Measurements from ENCODE around the gene SHISA6. TPM values are rescaled to one million over a fixed set of nuclear protein-coding genes. Genes with fewer than 3 reads are reported as not detected.

The SHISA6 gene
- polyA plus RNA-seq, 1 donor from 2014 or later, result 1.8 TPM

- H3K9me2 ChIP-seq (ENCODE audit: insufficient read depth, low read length), result no peaks in the 10 kb centered on the region
- no peaks in the 10 kb centered on the region for H3K9me3 ChIP-seq (ENCODE audit: low read length)
- H3K36me3 ChIP-seq (ENCODE audit: insufficient read depth, low read length), result no peaks in the 10 kb centered on the region
- no peaks in the 10 kb centered on the region for H4K20me1 ChIP-seq (ENCODE audit: insufficient read depth)
- H2AFZ ChIP-seq (ENCODE audit: low read depth, low read length), result no peak overlapping the region
- no peak overlapping the region for H3K27ac ChIP-seq (ENCODE audit: low read length)
- no peaks in the 10 kb centered on the region for H3F3A ChIP-seq (ENCODE audit: insufficient read depth, low read length, poor library complexity, severe bottlenecking)
- TF ChIP-seq EP300 (conservative IDR thresholded peaks at IDR 0.05; ENCODE audit: poor library complexity, severe bottlenecking) (no peak), TAF1 (IDR thresholded peaks at IDR 0.05; ENCODE audit: low read depth) (no peak)
- no peaks in the 10 kb centered on the region for H3K79me2 ChIP-seq (replicated peaks; ENCODE audit: insufficient read depth, low read length)
- H3K4me2 ChIP-seq (ENCODE audit: low read length), result no peak overlapping the region
- H3K27me3 ChIP-seq (ENCODE audit: insufficient read depth, low read depth, low read length), result no peaks in the 10 kb centered on the region
- H3K9ac ChIP-seq (ENCODE audit: low read length), result no peak overlapping the region
- H3K4me3 ChIP-seq (ENCODE audit: low read length), result no peak overlapping the region
Measured at GRCh38 chr17:11601661-11602060, 360.6 kb downstream of the SHISA6 start.

DNA sequence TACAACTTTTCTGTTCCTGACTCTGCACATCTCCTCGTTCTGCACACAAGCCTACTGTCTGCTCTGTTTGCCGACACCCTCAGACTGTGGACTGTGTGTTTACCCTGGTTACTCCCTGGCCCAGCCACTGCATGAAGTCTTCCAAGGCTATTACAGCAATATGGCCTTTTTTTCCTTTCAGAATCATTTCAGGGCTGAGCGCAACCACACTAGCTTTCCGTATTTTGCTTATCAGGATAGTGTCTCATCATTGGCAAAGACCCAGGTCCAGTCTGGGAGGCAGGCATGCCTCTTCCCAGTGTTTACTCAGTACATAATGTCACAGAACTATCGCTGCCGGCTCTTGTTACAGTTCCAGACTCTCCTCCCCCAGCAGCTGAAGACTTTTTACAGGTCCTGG lies 367.4 kb downstream of the SHISA6 start:
- no peaks in the 10 kb centered on the region for H3K9me2 ChIP-seq (ENCODE audit: insufficient read depth, low read length)
- H3K9me3 ChIP-seq (ENCODE audit: low read length), result no peaks in the 10 kb centered on the region
- no peak overlapping the region for H3K4me3 ChIP-seq (ENCODE audit: low read length)
- no peaks in the 10 kb centered on the region for H3K36me3 ChIP-seq (ENCODE audit: insufficient read depth, low read length)
- no peaks in the 10 kb centered on the region for H3K27me3 ChIP-seq (ENCODE audit: insufficient read depth, low read depth, low read length)
- H2AFZ ChIP-seq (ENCODE audit: low read depth, low read length), result no peak overlapping the region
- no peaks in the 10 kb centered on the region for H3F3A ChIP-seq (ENCODE audit: insufficient read depth, low read length, poor library complexity, severe bottlenecking)
- H3K27ac ChIP-seq (ENCODE audit: low read length), result no peak overlapping the region
- H3K79me2 ChIP-seq (replicated peaks; ENCODE audit: insufficient read depth, low read length), result no peaks in the 10 kb centered on the region
- H4K20me1 ChIP-seq (ENCODE audit: insufficient read depth), result no peaks in the 10 kb centered on the region
- TF ChIP-seq EZH2 (IDR thresholded peaks at IDR 0.05; ENCODE audit: borderline replicate concordance, insufficient read depth, low read length, poor library complexity, severe bottlenecking) (no peak), SMC3 (conservative IDR thresholded peaks at IDR 0.05; ENCODE audit: poor library complexity) (no peak), TAF1 (IDR thresholded peaks at IDR 0.05; ENCODE audit: low read depth) (no peak)
- TF ChIP-seq, protein P1, sequence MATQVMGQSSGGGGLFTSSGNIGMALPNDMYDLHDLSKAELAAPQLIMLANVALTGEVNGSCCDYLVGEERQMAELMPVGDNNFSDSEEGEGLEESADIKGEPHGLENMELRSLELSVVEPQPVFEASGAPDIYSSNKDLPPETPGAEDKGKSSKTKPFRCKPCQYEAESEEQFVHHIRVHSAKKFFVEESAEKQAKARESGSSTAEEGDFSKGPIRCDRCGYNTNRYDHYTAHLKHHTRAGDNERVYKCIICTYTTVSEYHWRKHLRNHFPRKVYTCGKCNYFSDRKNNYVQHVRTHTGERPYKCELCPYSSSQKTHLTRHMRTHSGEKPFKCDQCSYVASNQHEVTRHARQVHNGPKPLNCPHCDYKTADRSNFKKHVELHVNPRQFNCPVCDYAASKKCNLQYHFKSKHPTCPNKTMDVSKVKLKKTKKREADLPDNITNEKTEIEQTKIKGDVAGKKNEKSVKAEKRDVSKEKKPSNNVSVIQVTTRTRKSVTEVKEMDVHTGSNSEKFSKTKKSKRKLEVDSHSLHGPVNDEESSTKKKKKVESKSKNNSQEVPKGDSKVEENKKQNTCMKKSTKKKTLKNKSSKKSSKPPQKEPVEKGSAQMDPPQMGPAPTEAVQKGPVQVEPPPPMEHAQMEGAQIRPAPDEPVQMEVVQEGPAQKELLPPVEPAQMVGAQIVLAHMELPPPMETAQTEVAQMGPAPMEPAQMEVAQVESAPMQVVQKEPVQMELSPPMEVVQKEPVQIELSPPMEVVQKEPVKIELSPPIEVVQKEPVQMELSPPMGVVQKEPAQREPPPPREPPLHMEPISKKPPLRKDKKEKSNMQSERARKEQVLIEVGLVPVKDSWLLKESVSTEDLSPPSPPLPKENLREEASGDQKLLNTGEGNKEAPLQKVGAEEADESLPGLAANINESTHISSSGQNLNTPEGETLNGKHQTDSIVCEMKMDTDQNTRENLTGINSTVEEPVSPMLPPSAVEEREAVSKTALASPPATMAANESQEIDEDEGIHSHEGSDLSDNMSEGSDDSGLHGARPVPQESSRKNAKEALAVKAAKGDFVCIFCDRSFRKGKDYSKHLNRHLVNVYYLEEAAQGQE (IDR thresholded peaks at IDR 0.05; ENCODE audit: borderline replicate concordance), result no peak
- H3K4me2 ChIP-seq (ENCODE audit: low read length), result no peak overlapping the region
- no peak overlapping the region for H3K9ac ChIP-seq (ENCODE audit: low read length)

GRCh38 chr17:11610999-11611566 lies 370.1 kb downstream of the SHISA6 start:
- H3K4me3 ChIP-seq (ENCODE audit: low read length), result no peak overlapping the region
- no peaks in the 10 kb centered on the region for H3K27me3 ChIP-seq (ENCODE audit: insufficient read depth, low read depth, low read length)
- no peaks in the 10 kb centered on the region for H3K9me2 ChIP-seq (ENCODE audit: insufficient read depth, low read length)
- no peaks in the 10 kb centered on the region for H3K79me2 ChIP-seq (replicated peaks; ENCODE audit: insufficient read depth, low read length)
- no peak overlapping the region for H3K4me2 ChIP-seq (ENCODE audit: low read length)
- H4K20me1 ChIP-seq (ENCODE audit: insufficient read depth), result no peaks in the 10 kb centered on the region
- no peaks in the 10 kb centered on the region for H3K36me3 ChIP-seq (ENCODE audit: insufficient read depth, low read length)
- no peak overlapping the region for H3K27ac ChIP-seq (ENCODE audit: low read length)
- H3K9me3 ChIP-seq (ENCODE audit: low read length), result no peaks in the 10 kb centered on the region
- no peak overlapping the region for H2AFZ ChIP-seq (ENCODE audit: low read depth, low read length)
- TF ChIP-seq CTCF (IDR thresholded peaks at IDR 0.05; ENCODE audit: poor library complexity, severe bottlenecking), result no peak
- TF ChIP-seq SMC3 (conservative IDR thresholded peaks at IDR 0.05; ENCODE audit: poor library complexity), result no peak
- TF ChIP-seq, protein P1 (IDR thresholded peaks at IDR 0.05; ENCODE audit: borderline replicate concordance), result no peak
- TF ChIP-seq RAD21 (conservative IDR thresholded peaks at IDR 0.05), result no peak
- TF ChIP-seq EP300 (conservative IDR thresholded peaks at IDR 0.05; ENCODE audit: poor library complexity, severe bottlenecking), result no peak
- TF ChIP-seq EZH2 (IDR thresholded peaks at IDR 0.05; ENCODE audit: borderline replicate concordance, insufficient read depth, low read length, poor library complexity, severe bottlenecking), result no peak
- TF ChIP-seq TAF1 (IDR thresholded peaks at IDR 0.05; ENCODE audit: low read depth), result no peak
- TF ChIP-seq MXI1 (conservative IDR thresholded peaks at IDR 0.05; ENCODE audit: poor library complexity, severe bottlenecking), result no peak
- no peak for TF ChIP-seq POLR2AphosphoS5 (IDR thresholded peaks at IDR 0.05)
- no peak overlapping the region for H3K9ac ChIP-seq (ENCODE audit: low read length)
- no peaks in the 10 kb centered on the region for H3F3A ChIP-seq (ENCODE audit: insufficient read depth, low read length, poor library complexity, severe bottlenecking)
